NCI-H82 treated with DMSO at 0.1 percent for 48 hours (cell line): ENCODE data around the gene OLFM3.

Experiments used
- DNase-seq: peaks from one replicate; lab custom pipeline; 2025; ENCODE audit not compliant: unreplicated experiment; lab: John Stamatoyannopoulos, UW

The OLFM3 gene

DNA sequence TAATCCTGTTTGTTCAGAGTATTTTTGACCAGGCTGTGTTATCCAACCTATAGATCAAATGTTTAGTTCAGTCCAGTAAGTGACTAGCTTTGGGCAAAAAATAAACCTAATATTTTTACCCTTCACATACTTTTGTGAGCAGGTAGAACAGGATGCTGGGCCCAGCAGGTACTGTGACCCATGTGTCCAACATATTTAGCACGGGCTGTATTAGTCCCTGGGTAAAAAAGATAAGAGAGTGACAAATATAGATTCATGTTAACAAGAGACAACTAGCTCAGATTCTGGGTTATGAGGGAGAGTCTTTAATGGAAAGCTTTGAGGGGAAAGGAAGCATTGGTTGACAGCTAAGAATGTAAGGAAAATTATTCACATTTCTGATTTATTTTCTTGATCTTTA lies 43.1 kb downstream of the OLFM3 start:
- no peak for DNase-seq

DNA sequence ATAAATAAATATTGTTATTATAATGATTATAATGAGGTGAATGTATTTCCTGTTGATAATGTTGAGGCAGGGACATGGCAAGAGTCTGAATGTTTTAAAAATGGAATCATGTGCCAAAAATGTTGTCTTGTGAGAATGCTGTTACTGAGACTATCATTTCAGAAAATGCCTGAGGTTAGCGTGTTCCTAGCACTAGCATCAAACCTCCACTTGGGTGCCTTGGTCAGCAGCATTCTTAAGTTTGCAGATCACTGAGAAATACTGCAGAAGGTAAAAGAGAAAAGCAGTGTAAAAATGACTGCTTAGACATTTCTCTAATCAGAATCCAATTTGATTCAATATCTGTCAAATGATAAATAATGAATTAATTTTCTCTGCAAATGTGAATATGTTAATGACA lies 50.8 kb downstream of the OLFM3 start:
- DNase-seq = no peak

DNA sequence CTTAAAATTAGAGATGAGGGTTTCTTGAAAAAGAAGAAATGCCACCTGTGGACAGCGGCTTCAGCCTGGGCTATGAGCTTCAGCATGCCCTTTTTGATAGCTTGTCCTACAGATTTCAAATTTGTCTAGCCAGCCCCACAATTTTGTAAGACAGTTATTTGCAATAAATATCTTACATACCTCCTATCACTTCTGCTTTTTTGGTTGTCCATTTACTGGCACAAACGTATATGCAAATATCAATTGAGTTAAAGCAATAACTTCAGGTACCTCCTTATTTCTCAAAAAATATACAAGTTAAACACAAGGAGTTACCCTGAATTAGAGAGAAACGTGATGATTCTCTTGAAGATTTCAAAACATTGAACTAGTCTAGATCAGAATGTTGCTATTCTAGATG lies 53.5 kb downstream of the OLFM3 start:
- DNase-seq = no peak

DNA sequence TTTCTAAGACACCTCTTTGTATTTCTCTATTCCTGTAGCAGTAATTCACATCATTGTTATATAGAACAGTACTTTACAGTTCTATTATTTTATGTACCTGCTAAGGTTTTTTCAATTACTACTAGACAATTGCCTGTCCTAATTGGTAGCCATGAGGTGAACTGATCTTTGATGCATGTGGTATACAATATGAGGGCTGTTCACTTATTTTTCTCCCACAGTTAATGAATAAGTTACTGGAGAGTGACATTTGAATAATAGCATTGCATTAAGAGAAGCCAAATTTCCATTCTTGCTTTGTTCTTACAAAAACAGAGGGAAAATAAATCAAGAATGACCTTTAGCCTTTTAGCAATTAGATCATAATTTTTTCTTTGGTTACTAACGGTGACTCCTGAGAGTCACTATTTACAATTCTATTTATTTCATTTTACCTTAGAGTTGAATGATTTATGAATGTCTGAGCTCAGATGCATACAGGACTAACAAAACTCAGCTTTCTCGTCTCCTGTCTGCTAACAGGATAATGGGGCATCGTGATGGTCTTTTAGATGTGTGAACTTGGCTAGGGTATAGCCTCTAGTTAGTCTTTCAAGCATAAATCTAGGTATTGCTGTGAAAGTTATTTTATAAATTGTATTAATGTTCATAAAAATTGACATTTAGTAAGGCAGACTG lies 54.1 kb downstream of the OLFM3 start:
- DNase-seq = no peak

DNA sequence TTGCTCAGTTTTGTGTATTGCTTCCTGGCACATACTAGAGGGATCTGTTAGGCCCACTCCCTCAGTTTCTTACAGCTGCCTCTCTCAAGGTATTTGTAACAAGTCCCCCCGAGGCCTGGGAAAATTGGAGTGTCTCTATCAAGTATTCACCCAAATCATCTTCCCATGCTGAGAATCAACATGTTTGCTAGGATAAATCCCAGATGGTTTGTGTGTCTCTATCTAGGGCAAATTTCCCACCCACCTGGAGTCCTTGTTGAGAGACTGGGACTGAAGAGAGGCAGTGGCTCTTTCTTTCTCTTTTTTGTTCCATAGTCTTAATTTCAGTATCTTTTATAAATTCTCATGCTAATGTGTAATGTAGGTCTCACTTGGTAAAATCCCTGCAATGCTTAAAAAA lies 58.0 kb downstream of the OLFM3 start:
- DNase-seq = no peak

DNA sequence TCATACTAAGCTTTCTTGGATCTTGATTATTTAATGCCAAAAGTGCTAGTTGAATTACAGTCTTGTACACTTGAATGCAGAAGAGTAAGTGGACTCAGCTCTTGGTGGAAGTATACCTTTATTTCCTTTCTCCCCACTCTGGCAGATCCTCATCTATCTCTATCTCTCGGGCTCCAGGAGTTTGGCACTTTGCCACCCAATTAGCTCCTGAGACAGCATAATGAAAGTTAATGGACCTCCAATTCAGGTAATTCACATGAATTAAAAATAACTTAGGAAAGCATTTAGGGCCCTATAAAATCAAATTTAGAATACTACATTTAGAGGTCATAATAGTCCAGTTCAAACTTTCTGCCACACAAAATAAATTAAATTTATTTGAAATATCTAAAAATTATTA lies 67.4 kb downstream of the OLFM3 start:
- DNase-seq = no peak

DNA sequence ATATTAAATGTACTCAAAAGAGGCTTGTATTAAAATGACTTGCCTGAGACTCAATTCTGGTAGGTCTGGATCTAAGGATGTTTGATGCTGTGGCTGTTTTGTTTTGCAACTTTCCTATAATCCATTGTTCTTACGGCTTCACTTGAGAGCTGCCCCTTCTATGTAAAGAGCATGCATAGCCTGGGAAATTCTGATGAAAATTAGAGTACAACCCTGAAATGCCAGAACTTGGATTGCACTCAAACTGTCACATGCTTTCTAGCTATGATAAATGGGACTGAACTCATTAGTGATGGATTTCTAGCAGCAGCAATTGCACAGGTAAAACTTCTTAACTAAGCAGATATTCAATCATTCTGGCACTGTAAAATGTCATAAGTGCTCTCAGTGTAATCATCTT lies 67.9 kb downstream of the OLFM3 start:
- DNase-seq = no peak

DNA sequence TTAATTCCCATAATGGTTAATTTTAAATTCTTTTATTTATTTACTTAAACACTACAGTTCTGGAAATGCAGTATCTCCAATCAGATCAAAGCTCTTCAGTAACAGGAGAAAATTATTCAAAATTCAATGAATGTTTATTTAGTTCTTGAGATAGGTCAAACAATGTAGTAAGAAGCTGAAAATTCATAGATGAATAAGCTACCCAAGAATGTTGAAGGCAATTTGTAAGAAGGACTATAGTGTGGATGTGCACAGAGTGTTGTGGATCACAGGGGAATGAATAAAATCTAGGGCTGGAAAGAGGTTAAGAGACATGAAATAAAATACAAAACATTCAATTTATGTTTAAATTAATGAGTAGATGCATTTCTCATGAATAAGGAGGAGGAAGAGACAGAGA lies 72.0 kb downstream of the OLFM3 start:
- DNase-seq = no peak

DNA sequence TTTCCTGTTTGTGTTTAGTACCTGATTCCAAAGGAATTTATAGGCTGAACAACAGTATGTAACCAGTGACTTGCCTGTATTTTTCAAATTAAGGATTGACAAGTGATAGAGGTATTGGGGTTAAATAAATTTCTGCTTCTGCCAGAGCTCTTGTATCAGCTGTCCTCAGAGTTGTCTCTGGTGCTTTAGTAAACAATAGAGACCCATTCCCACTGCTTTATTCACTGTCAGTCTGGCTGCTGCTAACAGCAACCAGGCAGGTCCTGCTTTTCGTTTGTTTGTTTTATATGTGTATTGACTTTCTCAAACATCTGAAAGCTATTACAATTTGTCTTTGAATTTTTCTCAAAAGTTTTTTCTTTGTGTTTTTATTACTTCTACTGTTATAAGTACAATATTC lies 76.1 kb downstream of the OLFM3 start:
- DNase-seq = no peak

DNA sequence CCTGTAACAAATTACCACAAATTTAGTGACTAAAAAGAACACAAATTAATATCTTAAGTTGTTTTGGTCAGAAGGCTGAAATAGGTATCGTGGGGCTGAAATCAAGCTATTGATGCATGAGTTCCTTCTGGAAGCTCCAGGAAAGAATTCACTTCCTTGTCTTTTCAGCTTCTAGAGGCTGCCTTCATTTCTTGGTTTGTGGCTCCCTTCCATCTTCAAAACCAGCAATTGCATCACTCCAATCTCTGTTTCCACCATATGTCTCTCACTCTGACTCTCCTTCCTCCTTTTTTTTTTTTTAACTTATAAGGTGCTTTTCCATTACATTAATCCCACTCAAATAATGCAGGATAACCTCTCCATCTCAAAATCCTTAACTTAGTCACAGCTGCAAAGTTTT lies 78.4 kb downstream of the OLFM3 start:
- DNase-seq = no peak

DNA sequence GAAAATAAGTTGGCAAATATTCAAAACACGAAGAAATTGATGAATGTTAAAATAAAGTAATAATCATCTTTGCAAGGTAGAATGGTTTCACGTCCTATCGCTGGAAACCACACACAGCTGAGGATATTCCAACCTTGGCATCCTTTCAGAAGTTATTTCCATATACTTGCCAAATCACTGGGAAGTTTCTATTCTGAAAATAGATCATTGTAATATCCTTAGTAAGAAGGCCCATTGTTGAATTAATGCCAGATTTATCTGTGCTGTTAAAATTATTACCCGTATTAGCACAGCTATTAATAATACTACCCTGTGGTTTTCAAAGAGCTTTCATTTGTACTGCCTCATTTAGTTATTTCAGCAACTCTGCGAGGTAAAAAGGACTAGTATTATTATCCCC lies 81.1 kb downstream of the OLFM3 start:
- no peak for DNase-seq

DNA sequence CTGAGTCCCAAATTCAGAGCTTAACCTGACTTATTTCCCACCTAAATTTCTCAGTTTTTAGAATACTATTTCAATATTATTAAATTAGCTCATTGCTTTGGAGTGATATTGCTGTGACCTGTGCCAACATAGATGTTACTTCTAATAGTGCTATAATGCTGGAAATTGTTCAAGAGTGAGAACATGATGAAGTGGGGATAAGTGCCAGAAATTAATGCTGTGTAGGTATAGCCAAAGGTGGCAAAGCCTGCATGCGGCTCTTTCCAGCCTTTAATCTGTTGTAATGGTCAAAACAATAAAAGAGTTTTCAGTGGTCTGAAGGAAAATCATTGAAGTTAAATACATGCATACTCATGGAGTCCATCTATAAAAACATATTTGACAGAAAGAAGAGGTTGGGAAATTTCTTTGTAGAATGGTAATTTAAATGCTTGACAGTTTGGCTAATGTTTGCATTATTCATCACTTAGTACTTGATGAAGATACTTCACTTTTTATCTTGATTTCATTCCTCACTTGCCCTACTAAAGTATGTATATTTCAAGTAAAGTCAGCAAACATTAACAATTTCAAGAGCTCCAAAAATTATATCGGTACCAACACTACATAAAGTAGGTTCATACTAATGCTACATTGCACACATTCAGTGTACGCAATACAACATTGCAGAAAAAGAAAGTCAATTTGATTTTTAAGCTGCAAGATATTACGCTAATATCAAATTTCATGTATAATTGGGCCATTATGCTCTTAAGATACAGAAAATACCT lies 82.1 kb downstream of the OLFM3 start:
- no peak for DNase-seq

DNA sequence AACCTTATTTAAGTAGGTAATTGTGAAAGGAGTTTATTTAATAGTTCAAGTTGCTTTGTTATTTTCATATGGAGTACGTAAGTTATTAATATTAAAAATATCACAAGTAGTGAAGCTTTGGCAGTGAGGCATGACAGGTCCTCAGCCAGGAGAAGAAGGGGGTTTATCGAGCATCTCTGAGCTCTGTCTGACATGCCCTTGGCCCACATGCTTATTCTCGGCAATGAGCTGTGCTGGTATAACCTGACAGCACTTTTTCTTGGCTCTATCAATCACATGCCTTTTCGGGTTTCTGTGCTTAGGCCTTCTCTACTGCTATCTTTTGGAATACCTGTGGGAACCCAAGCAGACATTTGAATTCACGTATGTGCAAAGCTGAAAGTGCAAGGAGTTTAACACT lies 84.8 kb downstream of the OLFM3 start:
- no peak for DNase-seq

DNA sequence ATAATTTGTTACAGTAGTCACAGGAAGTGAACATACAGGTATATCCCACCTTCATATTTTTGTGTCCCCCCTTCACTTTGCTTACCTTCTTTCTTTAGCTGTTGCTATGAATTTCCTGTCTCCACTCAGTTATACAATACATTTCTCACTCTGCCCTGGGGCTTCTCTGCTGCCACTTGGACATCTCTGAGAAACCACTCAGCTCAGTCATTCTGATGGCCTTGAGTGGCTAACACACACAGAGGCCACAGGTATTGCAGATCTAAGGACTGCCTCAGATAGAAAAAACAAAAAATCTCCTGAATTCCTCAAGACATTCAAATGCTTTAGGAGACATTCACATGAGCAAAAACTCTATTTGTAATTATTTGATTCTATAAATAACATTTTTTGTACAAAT lies 87.7 kb downstream of the OLFM3 start:
- no peak for DNase-seq

DNA sequence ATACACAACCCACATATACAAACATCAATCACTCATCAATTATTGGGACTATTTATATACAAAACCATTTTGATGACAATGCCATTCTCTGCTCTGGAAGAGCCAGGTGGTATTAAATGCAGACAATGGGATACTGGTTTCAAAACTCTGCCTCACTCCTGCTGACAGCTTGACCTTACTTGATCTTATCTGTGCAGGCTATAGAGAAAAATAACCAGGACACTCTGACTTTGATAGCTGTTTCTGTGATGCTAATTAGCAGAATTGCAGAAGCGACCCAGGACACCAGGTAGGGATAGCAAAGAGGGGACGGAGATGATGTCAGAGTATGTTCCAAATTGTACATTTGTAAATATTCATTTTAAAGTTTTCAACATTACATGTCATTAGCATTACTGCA lies 89.5 kb downstream of the OLFM3 start:
- peak; percentile 64 for DNase-seq

DNA sequence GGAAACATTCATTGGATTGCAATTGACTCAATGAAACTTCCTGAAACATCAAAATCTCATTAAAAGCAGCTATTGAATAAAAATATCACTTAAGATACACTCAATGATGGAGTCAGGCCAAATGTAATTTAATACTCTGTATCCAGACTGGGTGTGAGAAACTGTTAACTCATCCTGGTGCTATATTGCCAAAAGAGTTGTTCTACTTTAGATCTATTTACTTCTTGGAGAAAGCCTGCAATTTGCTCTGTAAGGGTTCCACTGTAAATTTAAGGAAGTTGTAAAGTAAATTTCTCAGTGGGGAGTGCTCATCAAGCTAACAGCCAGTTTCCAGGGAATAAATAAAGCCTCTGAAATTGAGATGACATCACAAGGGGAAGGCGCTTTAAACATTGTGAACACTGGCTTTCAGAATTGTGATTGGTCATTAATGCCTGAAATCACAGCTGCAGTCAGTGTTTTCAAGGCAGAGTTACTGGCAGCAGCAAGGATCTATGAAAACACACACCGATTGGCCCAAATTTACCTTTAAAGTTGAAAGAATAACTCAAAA lies 91.4 kb downstream of the OLFM3 start:
- no peak for DNase-seq

DNA sequence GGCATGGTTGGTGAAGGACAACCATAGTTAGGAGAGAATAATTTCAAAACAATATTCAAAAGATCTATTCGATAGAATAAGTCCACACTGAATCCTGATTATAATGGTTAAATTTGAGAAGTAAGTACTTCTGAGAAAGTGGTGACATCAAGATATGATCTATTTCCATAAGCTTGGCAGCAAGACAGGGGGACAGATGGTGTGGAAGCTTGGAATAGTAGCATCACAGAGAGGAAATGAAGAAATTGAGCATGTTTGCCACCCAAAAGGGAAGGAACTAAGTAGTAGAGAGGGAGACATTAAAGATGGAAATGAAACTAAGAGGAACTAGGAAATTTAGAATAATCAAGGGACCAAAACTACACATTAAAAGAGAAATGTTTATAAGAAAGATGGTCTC lies 94.5 kb downstream of the OLFM3 start:
- DNase-seq = no peak

DNA sequence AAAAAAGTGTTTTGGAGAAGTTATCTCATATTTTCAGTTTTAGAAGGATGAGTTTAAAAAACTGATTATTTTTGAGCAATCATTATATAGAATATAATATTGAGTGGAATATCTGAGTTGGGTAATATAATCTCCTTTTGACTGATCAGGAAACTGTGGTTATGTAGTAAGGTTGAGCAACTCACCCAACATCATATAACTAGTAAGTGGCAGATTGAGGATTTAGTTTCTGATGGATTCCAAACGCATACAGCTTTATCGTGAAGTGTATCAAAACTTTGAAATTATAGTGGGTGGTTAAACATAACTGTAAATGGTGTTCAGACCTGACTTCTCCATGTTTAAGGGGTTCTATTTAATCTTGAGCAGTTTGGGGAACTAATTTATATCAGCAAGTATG lies 98.6 kb downstream of the OLFM3 start:
- DNase-seq = no peak

DNA sequence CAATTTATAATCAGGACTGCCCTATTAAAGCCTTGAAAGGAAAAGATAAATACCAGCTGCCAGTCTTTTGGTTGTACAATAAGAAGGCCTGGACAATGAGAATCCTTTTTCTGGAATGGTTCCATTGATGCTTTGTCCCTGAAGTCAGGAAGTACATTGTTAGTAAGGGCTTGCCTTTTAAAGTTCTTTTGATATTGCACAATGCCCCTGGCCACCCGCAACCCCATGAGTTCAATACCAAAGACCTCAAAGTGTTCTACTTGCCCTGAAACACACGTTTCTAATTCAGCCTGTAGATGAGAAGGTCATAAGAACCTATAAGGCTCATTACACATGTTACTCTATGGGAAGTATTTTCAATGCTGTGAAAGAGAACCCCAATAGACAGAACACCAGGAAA lies 112.1 kb downstream of the OLFM3 start:
- no peak for DNase-seq

DNA sequence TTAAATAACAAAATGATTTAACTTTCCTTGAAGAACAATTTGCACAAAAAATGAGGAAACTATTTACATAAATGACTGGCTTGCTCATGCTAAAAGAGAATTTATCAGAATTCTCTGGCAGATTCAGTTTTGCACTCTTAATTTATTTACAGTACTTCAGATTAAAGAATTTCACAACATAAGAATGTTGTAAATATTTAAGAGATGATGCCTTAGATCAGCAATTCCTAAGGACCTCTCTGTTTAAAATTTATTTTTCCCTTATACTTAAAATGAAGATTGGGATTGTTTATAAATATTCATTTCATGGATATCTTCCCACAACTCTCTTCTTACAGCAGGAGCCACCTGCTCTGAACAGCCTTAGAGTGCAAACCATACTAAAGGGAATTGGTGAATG lies 120.8 kb downstream of the OLFM3 start:
- DNase-seq = no peak

DNA sequence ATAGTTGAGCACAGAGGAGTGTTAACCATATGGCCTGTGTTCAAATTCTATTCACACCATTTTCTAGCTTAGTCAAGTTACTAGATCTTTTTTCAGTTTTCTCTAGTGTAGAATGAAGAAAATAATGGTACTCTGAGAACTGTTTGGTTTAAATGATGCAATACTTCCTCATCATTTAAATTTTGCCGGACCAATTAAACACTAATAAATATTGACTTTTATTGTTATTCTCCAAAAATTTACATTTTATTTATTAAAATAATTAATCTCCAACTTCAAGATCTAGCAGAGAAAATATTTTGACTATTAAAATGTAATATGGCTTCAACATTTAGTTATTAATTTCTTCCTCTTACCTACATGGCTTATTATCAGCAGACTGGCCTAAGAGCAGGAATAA lies 123.1 kb downstream of the OLFM3 start:
- no peak for DNase-seq

DNA sequence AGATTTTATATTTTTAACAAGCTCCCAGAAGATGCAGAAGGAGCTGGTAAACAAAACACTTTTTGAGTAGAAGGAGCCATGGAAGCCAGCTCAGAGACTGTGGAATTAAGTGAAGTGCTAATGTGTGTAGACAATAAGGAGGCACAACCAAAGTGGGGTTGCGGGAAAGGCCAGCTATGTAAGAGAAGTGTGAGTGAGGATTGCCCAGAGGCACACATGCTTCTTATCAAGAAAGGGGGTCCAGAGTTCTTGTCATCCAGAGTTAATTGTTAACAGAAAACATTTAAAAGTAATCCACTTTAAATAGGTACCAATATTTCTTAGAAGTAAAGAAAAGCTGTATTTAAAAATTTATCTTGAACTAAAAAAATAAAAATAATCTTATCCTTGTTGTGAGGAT lies 136.8 kb downstream of the OLFM3 start:
- no peak for DNase-seq

DNA sequence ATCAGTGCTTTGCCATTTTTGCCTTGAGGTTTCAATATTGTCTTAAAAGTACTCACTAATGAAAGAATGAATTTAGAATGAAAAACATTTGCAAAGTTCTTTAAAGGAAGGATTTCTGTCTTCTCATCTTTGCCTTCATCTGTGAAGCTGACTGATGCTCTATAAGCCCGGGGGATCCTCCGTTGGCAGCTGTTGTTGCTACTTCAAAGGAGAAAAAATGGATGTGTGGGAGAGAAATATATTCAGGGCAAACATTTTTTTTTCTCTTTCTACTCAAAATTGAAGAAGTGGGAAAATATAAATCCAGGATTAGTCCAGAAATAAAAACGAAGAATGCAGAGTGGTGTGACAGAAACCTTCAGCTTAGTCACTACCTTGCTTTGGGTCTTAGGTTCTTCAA lies 142.5 kb downstream of the OLFM3 start:
- no peak for DNase-seq
